HG03135 (cell line): Measurements from ENCODE around the gene PTPRG.
A peak's percentile ranks its signal among the peaks of the same experiment; 100 is the strongest.

Source experiments
- ATAC-seq: cut with Tn5 transposase; IDR thresholded peaks from one replicate; pipeline ENCODE4 v1.9.1; 2021; ENCODE audit warnings: mild to moderate bottlenecking, moderate library complexity; ENCODE audit not compliant: unreplicated experiment

The PTPRG gene

DNA sequence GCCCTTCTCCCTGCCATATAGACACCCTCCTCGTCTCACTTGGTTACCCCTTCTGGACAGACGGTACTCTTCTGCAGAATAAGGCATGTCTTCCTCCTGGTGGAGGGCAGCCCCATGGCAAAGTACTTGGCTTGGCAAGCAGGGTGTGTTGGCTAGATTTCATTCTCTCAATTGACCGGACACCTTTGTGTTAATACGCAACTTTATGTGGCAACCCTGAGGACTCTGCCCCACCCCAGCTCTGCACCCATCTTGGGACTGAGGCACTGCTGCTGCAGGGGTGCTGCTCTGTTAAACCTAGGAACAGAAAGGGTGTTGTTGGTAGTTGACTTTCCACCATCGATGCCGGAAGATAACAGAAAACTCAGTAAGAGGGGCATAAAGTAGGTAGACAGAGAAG lies 55.2 kb downstream of the PTPRG start:
- ATAC-seq: no peak

DNA sequence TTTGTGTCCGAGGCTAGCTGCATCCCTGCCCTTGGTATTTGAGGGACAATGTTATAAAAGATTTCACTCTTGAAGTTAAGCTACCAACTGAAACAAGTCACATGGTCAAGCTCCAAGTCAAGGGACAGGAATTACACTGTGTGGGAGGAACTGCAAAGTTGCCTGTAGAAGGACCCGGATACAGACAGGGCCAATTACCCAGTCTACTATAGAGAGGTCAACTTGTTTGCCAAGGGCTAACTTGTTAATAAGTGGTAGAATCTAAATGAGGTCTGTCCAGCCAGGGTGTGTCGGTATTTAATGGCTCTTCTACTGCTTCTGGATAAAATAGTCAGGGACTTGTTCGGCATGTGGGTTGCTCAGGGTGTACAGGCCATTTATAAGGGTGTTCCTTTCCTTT lies 55.7 kb downstream of the PTPRG start:
- ATAC-seq: no peak

DNA sequence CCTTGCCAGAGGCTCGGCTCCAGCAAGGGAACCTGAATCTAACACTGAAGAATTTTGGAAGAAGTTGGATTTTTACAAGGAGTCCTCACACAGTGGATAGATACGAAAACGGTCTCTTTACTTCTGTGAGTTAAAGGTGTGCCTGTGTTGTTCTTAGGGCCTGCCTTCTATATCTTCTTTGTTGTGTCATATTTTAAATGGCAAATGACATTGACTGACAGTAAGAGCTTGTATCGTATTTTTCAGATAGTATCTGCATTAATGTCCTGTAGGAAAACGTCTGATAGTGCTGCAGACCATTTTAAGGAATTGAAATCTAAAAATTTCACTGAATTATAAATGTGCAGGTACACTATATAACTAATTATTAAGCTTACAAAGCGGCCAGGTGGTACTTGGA lies 56.3 kb downstream of the PTPRG start:
- ATAC-seq: no peak

DNA sequence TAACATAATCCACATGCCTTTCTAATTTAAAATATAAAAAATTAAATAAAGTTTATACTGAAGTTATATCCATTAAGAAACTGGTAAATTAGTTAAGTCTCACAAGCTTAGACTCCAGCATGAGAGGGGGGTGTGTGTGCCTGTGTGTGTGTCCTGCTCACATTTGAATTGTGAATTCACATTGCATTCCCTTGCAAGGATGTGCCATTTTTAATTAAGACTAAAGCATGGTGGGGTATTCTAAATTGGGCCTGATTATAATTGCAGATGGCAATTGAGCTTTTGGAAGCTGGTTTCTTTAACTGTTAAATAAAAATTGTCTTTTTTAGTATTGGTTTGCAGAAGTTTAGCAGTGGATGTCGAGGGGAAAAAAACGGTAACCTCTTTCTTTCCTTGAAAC lies 56.9 kb downstream of the PTPRG start:
- ATAC-seq: no peak

DNA sequence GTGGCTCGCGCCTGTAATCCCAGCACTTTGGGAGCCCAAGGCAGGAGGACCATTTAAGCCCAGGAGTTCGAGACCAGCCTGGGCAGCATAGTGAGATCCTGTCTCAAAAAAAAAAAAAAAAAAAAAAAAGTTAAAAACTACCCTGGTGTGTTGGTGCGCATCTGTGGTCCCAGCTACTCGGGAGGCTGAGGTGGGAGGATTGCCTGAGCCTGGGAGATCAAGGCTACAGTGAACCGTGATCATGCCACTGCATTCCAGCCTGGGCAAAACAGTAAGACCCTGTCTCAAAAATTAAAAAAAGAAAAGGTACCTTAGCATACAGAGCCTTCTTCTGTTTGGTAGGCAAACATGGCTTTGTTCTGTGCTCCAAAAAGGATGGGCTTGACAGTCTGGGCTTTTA lies 57.5 kb downstream of the PTPRG start:
- ATAC-seq: no peak

DNA sequence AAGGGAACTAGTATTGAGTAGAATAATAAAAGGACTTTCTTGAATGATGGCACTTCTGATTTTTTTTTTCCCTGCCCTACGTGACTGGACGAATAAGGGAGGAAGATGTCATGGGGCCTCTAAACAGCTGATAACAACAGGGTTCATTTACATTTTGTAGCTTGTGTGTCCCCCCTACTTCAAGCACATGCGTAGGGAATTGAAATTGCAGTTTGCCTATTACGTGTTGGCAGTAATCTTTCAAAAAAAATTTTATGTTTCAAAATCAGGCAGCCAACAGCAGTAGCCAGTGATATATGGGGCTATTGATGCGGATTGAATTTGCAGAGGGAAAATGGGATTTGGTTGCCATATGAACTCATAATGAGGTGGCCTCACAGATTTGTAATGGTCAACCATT lies 58.7 kb downstream of the PTPRG start:
- ATAC-seq: no peak

DNA sequence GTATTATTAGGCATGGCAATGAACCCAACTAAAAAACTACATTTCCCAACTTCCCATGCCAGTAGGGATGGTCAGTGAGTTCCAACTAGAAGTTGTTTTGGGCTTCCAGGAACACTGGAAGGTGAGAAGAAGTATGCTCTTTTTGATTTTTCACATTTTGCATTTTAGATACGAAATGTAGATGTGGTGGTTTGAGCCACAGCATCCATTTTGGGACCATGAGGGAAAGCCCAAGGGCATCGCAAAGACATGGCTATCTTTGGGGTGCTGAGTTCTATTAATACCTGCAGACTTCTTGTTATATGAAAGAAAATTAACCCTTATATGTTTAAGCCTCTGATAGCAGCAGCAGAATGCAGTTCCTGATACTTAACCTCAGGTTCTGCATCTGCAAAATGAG lies 62.9 kb downstream of the PTPRG start:
- ATAC-seq: no peak

DNA sequence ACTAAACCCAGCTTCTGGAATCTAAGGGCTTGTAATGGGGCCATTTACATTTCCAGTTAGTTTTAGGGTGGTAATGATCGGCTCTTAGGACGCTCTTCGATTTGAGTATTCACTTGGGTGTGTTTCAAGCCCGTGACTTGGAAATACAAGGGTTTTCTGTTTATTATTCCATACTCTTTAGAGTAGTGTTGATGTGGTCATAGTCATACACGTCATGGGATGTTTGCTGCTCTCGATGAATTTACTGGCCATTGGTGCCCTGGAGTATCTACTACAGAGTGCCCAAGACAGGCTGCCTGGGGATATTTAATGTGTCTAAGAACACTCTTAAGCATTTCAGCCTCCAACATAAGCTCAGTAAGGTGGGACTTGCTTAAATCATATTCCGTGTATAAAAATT lies 64.1 kb downstream of the PTPRG start:
- no peak for ATAC-seq

DNA sequence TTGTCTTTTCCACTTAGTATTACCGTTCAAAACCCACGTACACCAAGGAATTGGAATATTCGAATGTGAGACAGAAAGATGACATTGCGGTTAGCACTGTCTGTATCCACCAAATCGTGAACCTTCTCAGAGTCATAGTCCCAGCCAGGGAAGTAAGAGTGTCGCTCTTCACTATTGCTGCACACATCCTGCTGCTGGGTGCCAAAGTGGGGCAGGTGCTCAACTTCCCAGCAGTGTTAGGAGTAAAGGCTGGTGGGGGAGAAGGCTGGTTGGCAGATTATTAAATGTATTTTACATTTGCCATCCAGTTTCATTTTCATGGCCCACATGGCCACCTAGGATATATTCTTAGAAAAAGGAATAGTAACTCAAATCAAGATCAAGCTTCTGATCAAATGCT lies 65.1 kb downstream of the PTPRG start:
- ATAC-seq: no peak

DNA sequence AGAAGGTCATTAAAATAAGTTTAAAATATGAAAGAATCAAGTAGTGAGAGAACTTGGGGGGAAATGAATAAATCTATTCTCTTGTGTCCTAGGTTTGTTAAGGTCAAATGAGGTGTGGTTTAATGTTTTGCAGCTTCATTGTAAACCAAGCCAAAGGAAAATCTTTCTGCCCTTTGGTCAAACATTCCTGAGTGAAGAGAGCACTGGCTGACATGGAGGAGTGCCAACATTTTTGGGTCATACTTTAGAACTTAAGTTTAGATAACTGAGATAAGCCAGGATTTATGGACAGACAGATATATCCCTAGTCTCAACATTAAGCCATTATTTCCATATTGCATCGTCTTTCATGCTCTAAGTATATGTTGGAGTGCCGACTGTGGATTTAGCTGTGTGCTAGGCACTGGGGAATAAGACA lies 66.4 kb downstream of the PTPRG start:
- no peak for ATAC-seq

DNA sequence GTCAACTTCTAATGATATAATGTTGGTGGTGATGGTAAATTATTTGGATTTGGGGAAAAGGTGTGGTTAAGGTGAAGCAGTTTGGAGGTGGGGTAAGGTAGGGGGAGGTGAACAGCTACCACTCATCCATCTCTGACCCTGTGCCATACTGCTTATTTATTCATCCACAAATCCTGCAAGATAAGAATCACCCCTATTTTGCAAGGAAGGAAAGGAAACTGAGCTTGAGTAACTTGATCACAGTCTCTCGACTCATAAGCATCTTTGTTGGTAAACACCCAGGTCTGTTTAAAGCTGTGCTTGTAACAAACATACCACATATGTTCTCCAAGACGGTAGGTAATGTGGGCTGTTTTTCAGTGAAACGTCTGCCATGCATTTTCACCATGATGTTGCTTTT lies 67.3 kb downstream of the PTPRG start:
- ATAC-seq: no peak

DNA sequence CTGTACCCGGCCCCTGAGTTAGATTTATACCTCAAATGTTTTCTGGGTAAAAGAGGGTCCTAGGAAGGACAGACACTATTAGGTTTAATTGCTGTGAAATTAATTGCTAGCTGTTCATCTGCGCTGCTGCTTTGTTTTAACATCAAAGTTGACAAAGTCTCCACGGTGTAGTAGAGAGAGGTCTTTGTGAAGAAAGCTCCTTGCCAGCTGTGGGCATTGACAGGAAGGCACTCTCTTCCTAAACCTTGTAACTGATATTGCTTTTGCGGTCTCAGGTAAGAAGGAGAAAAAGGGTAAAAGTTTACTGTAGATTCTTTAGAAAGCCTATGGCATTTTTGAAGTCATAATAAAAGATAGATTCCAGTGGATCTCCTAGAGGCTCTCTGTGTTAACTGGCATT lies 68.1 kb downstream of the PTPRG start:
- ATAC-seq: no peak

DNA sequence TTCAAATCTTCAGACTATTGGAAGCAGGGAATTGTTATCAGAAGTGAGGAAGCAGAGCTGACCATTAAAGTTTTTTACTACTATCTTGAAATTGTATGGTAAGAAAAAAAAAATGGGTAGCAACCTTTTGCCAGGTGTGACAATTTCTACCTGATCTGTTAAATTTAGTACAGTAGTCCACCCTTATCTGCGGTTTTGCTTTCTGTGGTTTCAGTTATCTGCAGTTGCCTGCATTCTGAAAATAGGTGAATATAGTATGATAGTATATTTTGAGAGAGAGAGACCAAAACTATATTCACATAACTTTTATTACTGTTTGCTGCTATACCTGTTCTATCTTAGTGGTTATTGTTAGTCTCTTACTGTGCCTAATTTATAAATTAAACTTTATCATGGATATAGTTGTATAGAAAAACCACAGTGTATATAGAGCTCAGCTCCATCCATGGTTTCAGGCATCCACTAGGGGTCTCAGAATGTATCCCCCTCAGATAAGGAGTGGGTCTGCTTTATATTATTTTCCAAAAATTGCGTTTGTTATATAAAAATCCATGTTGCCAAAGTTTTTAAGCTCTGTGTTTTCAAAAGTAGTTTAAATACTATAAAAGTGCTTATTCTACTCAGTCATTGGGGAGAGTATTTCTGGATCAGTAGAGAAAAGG lies 69.9 kb downstream of the PTPRG start:
- no peak for ATAC-seq

DNA sequence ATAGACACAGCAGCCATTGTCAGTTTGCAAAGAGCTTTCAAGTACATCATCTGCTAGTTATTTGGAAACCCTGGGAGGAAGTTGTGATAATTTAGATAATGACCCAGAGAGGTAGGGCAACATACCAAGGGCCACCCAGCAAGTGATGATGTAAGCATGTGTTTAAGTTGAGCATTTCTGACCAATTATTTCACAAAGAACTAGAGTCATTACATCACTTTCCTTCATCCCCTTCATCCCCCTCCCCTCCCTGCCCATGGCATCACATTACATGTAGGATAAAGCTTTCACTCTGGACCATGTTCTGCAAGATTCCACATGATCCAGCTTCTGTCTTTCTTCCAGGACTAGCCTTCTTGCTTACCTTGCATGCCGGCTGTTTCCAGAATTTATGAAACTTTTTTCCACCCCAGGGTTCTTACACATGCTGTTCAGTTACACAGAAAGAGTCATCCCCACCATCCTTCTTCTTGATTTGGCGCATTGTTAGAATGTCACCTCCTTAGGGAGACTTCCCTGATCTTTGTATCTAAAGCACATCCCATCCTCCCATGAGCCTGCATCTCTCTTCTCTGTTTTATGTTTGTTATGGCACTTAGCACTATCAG lies 71.3 kb downstream of the PTPRG start:
- ATAC-seq: no peak

DNA sequence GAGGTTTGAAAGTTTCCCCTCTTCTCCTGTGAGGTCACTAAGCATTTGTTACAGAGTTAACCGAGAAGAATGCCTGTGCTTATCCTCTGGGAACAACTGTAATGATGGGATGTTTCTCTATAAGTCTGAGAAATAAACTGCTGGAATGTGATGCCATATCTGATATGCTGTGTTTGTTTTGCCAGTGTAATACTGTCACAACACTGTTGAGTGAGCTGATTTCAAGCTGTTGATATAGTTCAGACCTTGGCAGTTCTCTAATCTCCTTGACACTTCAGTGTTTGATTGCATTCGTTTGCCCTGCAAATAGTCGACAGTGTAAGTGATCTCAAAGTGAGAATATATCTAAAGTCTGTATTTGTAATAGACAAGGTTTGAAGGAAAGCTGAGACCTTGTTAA lies 73.3 kb downstream of the PTPRG start:
- ATAC-seq: no peak

DNA sequence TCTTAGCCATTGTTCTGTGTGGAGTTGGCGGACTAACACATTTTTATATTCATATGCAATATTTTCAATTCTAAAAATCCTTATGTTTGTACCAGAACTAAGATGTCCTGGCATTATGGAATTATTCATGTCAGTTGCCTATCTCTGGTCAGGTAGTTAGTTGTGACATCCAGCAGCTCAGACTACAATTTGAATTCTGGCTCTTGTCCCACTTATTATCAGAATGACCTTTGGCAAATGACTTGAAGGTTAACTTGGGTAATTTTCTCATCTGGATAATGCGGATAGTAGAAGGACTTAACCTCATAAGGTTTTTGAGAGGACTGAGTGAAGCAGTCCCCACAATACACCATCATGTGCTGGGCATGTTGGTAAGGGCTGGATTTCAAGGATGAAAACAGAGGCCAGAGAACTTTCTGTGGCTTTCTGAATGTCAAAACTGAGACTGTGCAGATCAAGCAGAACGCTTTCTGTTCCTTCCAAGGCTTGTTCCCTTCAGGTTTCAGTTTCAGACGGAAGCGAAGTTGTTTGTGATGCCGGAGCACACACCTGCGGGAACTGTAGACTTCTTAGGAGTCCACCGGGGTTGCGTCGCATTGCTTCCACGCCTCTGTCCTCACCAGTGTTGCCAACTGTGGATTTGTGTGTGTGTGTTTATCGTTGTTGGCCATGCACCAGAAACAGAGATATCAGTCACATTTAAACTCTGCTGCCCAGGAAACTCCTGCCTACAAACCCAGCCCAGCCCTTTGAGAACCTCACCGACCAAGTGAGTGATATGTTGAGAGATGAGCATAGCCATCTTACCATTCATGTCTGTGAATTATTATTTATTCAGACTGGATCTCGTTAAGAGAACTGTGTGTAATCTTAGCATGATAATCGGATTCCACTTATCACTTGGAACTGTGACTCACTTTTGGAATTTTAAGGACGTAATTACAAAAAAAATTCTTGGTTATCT lies 76.0 kb downstream of the PTPRG start:
- ATAC-seq: peak; percentile 79

DNA sequence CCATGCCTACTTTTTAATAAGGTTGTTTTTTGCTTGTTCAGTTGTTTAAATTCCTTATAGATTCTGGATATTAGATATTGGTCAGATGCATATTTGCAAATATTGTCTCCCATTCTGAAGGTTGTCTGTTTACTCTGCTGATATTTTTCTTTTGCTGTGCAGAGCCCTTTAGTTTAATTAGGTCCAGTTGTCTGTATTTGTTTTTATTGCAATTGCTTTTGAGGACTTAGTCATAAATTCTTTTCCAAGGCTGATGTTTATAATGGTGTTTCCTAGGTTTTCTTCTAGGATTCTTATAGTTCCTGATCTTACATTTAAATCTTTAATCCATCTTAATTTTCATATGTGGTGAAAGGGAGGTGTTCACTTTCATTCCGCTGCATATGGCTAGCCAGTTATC lies 77.4 kb downstream of the PTPRG start:
- ATAC-seq: no peak

DNA sequence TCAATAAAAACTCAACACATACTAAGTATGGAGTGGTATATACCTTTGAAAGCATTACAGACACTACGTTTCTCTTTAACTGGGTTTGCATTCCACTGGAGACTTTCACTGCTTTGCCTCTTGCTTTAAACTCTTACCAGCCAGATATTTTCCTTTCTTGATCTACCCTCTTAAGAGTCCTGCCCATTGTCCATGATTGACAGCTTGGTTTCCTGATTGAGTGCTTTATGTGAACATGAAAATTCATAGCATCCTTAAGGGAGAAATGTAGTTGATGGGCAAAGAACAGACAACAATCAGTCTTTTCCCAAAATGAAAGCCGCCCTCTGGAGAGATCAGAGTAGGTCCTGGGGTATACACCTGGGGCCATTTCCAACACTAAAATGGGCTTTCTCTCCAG lies 78.6 kb downstream of the PTPRG start:
- no peak for ATAC-seq

DNA sequence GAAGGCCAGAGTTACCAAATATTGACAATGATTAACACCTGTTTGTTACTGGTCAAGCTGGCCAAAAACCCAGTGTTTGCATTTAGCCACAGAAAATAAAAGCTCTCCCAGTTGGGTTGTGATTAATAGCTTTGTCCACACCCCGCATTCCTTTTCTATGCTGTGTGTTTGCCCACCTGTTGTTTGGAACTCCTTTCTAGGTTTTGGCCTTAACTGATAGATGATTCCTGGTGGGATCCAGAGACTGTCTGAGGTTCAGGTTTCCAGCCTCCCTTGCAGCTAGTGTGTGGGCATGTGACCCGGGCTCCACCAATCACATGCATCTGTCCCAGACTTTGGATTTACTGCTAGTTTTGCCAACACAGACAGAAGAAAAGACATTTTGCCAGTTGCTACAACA lies 83.8 kb downstream of the PTPRG start:
- ATAC-seq: no peak

DNA sequence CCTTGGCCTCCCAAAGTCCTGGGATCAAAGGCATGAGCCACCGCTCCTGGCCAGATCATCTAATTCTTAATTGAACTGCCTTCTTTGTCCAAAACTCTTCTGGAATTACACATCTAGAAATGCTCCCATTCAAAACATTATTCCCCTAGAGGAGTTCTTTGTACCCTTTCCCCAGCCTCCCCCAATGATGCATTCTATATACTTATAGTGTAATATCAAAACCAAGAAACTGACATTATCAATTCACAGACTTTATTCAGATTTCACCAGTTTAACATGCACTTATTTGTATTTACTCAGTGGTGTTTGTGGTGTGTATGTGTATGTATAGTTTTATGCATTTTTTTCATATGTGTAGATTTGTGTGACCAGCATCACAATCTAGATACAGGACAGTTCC lies 85.0 kb downstream of the PTPRG start:
- no peak for ATAC-seq

DNA sequence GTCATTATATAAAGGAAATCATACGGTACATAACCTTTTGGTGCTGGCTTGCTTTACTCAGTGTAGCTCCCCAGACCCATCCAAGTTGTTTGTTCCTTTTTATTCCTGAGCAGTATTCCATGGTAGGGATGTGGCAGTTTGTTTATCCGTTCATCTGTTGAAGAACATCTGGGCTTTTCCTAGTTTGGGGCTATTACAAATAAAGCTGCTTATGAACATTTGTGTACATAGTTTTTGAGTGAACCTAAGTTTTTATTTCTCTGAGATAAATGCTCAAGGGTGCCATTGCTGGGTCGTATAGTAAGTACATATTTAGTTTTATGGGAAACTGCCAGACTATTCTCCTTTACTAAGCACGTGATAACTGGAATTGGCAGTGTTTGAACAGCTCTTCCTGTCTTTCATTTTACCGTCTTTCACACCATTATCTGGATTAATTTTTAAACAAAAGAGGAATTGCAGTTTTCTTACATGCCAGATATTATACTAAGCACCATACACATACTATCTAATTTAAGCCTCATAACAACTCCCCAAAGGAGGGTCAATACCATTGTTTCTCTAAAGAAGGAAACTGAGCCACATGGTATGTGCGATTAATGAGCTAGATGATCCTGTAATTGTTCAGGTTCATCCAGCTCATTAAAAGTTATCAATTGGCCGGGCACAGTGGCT lies 85.6 kb downstream of the PTPRG start:
- no peak for ATAC-seq
